ENCODE measurements around the gene MAD1L1. TPM values are rescaled to one million over a fixed set of nuclear protein-coding genes. Genes with fewer than 3 reads are reported as not detected.

The MAD1L1 gene
- total RNA-seq, 2 donors from 2014 or later, result 51.2 to 63.8 TPM

- no peak for DNase-seq
- no peak overlapping the region for H3K27ac Mint-ChIP-seq
Observed at GRCh38 chr7:1916601-1916970, 316.2 kb downstream of the MAD1L1 start.

GRCh38 chr7:1915956-1916600 is 316.7 kb downstream of the MAD1L1 start:
- Mint-ChIP-seq H3K4me3 (no peak overlapping the region), H3K27me3 (ENCODE audit: low read depth) (peaks cover 9% of the 10 kb centered on the region), H3K27ac (no peak overlapping the region), H3K4me1 (ENCODE audit: low read depth) (peaks cover 31% of the 10 kb centered on the region), H3K36me3 (ENCODE audit: insufficient read depth in 2 of 2) (no peaks in the 10 kb centered on the region), H3K9me3 (no peaks in the 10 kb centered on the region)
- ATAC-seq (replicated peaks in 1 of 2) (no peak), DNase-seq (no peak)

More at GRCh38 chr7:1916601-1916970, 316.2 kb downstream of the MAD1L1 start:
- Mint-ChIP-seq H3K9me3 (no peaks in the 10 kb centered on the region), H3K36me3 (ENCODE audit: insufficient read depth in 2 of 2) (no peaks in the 10 kb centered on the region), H3K27me3 (ENCODE audit: low read depth) (peaks cover 14% of the 10 kb centered on the region), H3K4me1 (ENCODE audit: low read depth) (peaks cover 36% of the 10 kb centered on the region), H3K4me3 (no peak overlapping the region)
- ATAC-seq (replicated peaks in 1 of 2), result no peak

DNA sequence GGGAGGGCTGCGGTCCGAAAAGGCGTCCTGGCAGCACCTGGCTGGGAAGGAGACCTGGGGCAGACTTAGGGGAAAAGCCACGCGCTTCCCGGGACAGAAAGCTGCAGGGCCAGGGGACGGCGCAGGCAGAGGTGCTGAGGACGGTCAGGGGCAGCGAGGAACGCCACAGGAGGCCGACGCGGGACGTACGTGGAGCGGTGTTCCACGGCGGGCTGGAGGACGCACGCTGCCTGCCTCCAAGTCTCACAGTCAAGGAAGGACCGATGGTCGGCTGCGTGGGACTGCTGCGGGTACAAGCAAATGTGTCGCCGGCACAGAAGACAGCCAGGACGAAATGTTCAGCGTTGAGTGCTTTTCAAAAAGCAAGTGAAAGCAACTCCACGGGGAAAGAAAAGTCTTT is 317.4 kb downstream of the MAD1L1 start:
- Mint-ChIP-seq H3K36me3 (ENCODE audit: insufficient read depth in 2 of 2) (no peaks in the 10 kb centered on the region), H3K9me3 (no peaks in the 10 kb centered on the region), H3K4me1 (ENCODE audit: low read depth) (peaks cover 24% of the 10 kb centered on the region), H3K27me3 (ENCODE audit: low read depth) (peaks cover 4% of the 10 kb centered on the region), H3K4me3 (no peak overlapping the region), H3K27ac (no peak overlapping the region)
- no peak for DNase-seq
- no peak for ATAC-seq (replicated peaks in 1 of 2)

DNA sequence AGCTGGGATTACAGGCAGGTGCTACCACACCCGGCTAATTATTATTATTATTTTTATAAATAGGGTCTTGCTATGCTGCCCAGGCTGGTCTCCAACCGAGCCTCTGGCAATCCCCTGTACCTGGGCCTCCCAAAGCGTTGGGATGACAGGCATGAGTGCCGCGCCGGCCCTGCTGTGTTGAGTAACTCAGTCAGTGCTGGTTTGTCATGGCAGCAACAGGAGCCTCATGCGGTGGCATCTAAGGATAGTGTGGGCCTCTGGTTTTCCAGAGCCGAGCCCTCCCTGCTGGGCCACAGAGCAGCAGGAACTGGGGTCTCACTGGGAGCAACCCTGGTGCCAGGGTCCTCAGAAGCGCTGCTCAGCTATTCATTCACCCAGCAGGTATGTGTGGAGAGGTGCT is 318.0 kb downstream of the MAD1L1 start:
- Mint-ChIP-seq H3K4me3 (no peak overlapping the region), H3K27ac (no peak overlapping the region), H3K36me3 (ENCODE audit: insufficient read depth in 2 of 2) (no peaks in the 10 kb centered on the region), H3K9me3 (no peaks in the 10 kb centered on the region), H3K27me3 (ENCODE audit: low read depth) (no peaks in the 10 kb centered on the region), H3K4me1 (ENCODE audit: low read depth) (peaks cover 18% of the 10 kb centered on the region)
- no peak for DNase-seq
- no peak for ATAC-seq (replicated peaks in 1 of 2)

GRCh38 chr7:1914321-1914720 is 318.4 kb downstream of the MAD1L1 start:
- Mint-ChIP-seq H3K9me3 (no peaks in the 10 kb centered on the region), H3K36me3 (ENCODE audit: insufficient read depth in 2 of 2) (no peaks in the 10 kb centered on the region), H3K27me3 (ENCODE audit: low read depth) (no peaks in the 10 kb centered on the region), H3K4me3 (no peak overlapping the region), H3K4me1 (ENCODE audit: low read depth) (peaks cover 14% of the 10 kb centered on the region), H3K27ac (no peak overlapping the region)
- DNase-seq (no peak), ATAC-seq (replicated peaks in 1 of 2) (no peak)

DNA sequence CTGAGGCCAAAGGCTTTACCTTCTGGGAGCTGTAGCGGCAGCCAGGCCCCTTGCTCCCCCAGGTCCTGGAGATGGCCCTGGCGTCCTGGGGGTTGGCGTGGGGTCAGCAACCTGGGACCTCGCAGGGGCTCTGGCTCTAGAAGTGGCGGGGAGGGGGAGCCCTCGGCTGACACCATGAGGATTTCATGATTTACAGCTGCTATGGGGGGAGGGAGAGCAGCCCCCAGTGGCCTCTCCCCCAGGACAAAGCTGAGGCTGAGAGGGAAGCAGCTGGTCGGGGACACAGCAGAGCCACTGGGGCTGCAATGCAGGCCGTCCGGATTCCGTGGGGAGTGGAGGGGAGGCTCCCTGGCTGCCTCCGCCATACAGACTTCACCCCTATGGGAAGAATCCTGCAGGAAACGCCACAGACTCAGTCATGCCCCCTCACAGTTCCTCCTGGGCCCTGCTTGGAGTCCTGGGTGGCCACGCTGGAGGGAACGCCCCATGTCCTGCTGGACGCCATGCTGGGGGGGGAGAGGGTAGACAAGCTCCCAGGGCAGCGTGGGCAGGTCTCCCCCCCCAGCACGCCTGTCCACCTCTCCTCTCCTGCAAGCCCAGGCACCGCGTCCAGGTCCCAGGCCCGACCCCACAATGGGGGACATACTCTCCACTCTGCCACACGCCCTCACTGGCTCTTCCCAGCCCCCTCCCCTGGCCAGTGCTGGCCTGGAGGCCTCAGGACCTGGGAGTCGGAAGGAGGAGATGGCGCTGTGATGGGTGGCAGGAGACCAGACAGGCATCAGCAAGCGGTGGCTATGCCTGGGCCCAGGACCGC is 319.1 kb downstream of the MAD1L1 start:
- no peaks in the 10 kb centered on the region for H3K36me3 Mint-ChIP-seq (ENCODE audit: insufficient read depth in 2 of 2)
- H3K4me3 Mint-ChIP-seq, result no peak overlapping the region
- H3K9me3 Mint-ChIP-seq, result no peaks in the 10 kb centered on the region
- H3K27ac Mint-ChIP-seq, result no peak overlapping the region
- no peak for DNase-seq
- no peak for ATAC-seq (replicated peaks in 1 of 2)
- H3K27me3 Mint-ChIP-seq (ENCODE audit: low read depth), result no peaks in the 10 kb centered on the region
- peaks cover 9% of the 10 kb centered on the region for H3K4me1 Mint-ChIP-seq (ENCODE audit: low read depth)

GRCh38 chr7:1912593-1913465 is 319.9 kb downstream of the MAD1L1 start:
- H3K9me3 Mint-ChIP-seq, result no peaks in the 10 kb centered on the region
- DNase-seq, result no peak
- peaks cover 9% of the 10 kb centered on the region for H3K4me1 Mint-ChIP-seq (ENCODE audit: low read depth)
- ATAC-seq (replicated peaks in 1 of 2), result no peak
- H3K27me3 Mint-ChIP-seq (ENCODE audit: low read depth), result no peaks in the 10 kb centered on the region
- H3K4me3 Mint-ChIP-seq, result no peak overlapping the region
- H3K36me3 Mint-ChIP-seq (ENCODE audit: insufficient read depth in 2 of 2), result no peaks in the 10 kb centered on the region
- no peak overlapping the region for H3K27ac Mint-ChIP-seq

GRCh38 chr7:1911571-1911970 is 321.2 kb downstream of the MAD1L1 start:
- ATAC-seq (replicated peaks in 1 of 2), result no peak
- Mint-ChIP-seq H3K4me1 (ENCODE audit: low read depth) (peaks cover 5% of the 10 kb centered on the region), H3K27me3 (ENCODE audit: low read depth) (no peaks in the 10 kb centered on the region), H3K27ac (no peak overlapping the region), H3K9me3 (no peaks in the 10 kb centered on the region), H3K4me3 (no peak overlapping the region), H3K36me3 (ENCODE audit: insufficient read depth in 2 of 2) (no peaks in the 10 kb centered on the region)
- DNase-seq, result no peak

- no peaks in the 10 kb centered on the region for H3K27me3 Mint-ChIP-seq (ENCODE audit: low read depth)
- H3K4me1 Mint-ChIP-seq (ENCODE audit: low read depth), result peaks cover 5% of the 10 kb centered on the region
- H3K36me3 Mint-ChIP-seq (ENCODE audit: insufficient read depth in 2 of 2), result no peaks in the 10 kb centered on the region
- no peak overlapping the region for H3K4me3 Mint-ChIP-seq
- no peaks in the 10 kb centered on the region for H3K9me3 Mint-ChIP-seq
- DNase-seq, result no peak
- no peak for ATAC-seq (replicated peaks in 1 of 2)
- H3K27ac Mint-ChIP-seq, result no peak overlapping the region
Observed at GRCh38 chr7:1910827-1911226, 321.9 kb downstream of the MAD1L1 start.

GRCh38 chr7:1910081-1910685 is 322.6 kb downstream of the MAD1L1 start:
- ATAC-seq (replicated peaks in 1 of 2) (no peak), DNase-seq (no peak)
- Mint-ChIP-seq H3K27ac (no peak overlapping the region), H3K27me3 (ENCODE audit: low read depth) (no peaks in the 10 kb centered on the region), H3K4me3 (no peak overlapping the region), H3K36me3 (ENCODE audit: insufficient read depth in 2 of 2) (no peaks in the 10 kb centered on the region), H3K4me1 (ENCODE audit: low read depth) (peaks cover 5% of the 10 kb centered on the region), H3K9me3 (no peaks in the 10 kb centered on the region)

DNA sequence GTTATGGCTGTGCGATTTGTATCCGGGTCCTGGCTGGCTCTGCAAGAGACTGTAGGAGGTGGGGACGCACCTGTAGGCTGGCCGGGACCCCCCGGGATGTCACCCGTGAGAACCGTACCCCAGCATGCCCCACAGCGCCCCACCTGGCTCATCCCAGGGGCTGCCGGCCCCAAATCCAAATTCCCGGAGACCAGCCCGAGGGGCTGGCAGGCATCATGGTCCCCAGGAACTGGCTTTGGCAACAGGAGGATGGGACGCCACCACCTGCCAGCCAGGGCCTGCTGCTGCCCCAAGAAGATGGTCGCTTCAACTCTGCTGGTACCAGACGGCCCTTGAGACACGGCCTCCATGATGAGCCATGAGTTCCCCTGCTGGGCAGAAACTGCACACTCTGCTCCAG is 323.3 kb downstream of the MAD1L1 start:
- Mint-ChIP-seq H3K27ac (no peak overlapping the region), H3K9me3 (no peaks in the 10 kb centered on the region), H3K4me3 (no peak overlapping the region), H3K4me1 (ENCODE audit: low read depth) (peaks cover 5% of the 10 kb centered on the region), H3K27me3 (ENCODE audit: low read depth) (no peaks in the 10 kb centered on the region), H3K36me3 (ENCODE audit: insufficient read depth in 2 of 2) (no peaks in the 10 kb centered on the region)
- DNase-seq, result no peak
- no peak for ATAC-seq (replicated peaks in 1 of 2)

DNA sequence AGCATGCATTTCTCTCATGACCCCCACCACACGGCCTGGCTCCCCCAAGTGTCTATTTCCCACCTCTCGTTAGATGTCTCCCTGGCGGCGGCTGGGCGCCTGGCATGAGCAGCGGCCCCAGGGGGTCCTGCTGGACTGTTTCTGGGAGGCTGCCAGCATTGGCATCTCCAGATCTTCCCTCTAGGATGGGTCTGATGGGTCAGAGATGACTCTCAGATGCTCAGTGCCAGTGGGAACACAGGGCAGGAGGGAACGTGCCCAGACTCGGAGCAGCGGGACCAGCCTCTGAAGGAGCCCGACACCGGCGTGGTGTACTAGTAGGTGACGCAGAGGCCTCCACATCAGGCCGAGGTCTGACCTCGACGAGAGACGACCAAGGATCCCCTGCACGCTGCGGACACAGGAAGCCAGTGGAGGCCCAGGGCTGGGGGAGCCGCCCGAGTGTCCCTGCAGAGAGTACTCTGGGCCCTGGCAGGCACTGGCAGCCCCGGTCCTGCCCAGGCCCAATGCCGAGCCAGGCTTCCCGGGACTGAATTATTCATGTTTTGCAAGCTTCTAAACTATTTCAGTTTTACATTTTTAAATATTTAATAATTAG is 323.8 kb downstream of the MAD1L1 start:
- no peak overlapping the region for H3K4me3 Mint-ChIP-seq
- DNase-seq (no peak), ATAC-seq (replicated peaks in 1 of 2) (no peak)
- H3K27ac Mint-ChIP-seq, result no peak overlapping the region
- H3K27me3 Mint-ChIP-seq (ENCODE audit: low read depth), result no peaks in the 10 kb centered on the region
- H3K36me3 Mint-ChIP-seq (ENCODE audit: insufficient read depth in 2 of 2), result no peaks in the 10 kb centered on the region
- H3K4me1 Mint-ChIP-seq (ENCODE audit: low read depth), result peaks cover 5% of the 10 kb centered on the region
- H3K9me3 Mint-ChIP-seq, result no peaks in the 10 kb centered on the region

Measured in activated T-cell treated with anti-CD3 and anti-CD28 coated beads, Interleukin-2, amount 50 U/mL, for 72 hours (primary cell).